B cell (primary cell): ENCODE results near the gene PDHX. TPM values are rescaled to one million over a fixed set of nuclear protein-coding genes. Genes with fewer than 3 reads are reported as not detected.

ENCODE experiments used
- ATAC-seq: fragments of 200-7000 bp; cut with Tn5 transposase; one replicate; pipeline ENCODE4 v1.10.0; 2021; ENCODE audit warnings: low read depth, mild to moderate bottlenecking, moderate number of reproducible peaks, moderate library complexity
- CTCF ChIA-PET: fragments of 350-600 bp; sonication (Branson Sonifier 250); formaldehyde crosslinking; loops from one replicate; lab custom pipeline; 2021; ENCODE audit warnings: antibody characterized with exemption, inconsistent platforms; lab: Charles Lee
- POLR2A ChIA-PET: fragments of 350-600 bp; sonication (Branson Sonifier 250); formaldehyde crosslinking; loops from one replicate; lab custom pipeline; 2021; ENCODE audit warnings: antibody characterized with exemption; lab: Charles Lee
- DNase-seq: peaks from one replicate; pipeline ENCODE4 v3.0.0; 2013
- H2AFZ ChIP-seq: 2 replicates; pipeline ENCODE4 v1.6.1; 2012; ENCODE audit warnings: mild to moderate bottlenecking, low read depth, low read length; ENCODE audit not compliant: insufficient read depth, poor library complexity, severe bottlenecking
- H3K27ac ChIP-seq, 2 donors: 1 replicate in 1 of 2; 2 replicates in 1 of 2; pipeline ENCODE4 v1.5.1; 2012 to 2013; ENCODE audit warnings: low read length in 2 of 2, mild to moderate bottlenecking in 2 of 2, moderate library complexity in 1 of 2
- H3K27me3 ChIP-seq, 4 experiments: fragments of 200-600 bp in 1 of 4; sonication (generic) in 1 of 4; replicated peaks in 1 of 4; 1 replicate in 2 of 4; 2 replicates in 2 of 4; pipeline versions ENCODE4 v1.6.1 to v1.7.0; 2013 to 2016; ENCODE audit warnings: low read length in 3 of 4, mild to moderate bottlenecking in 2 of 4, mixed read lengths in 1 of 4, moderate library complexity in 1 of 4; ENCODE audit not compliant: insufficient read depth in 4 of 4, control insufficient read depth in 3 of 4; ENCODE audit errors: control extremely low read depth in 1 of 4
- H3K36me3 ChIP-seq, 2 experiments: replicated peaks in 1 of 2; 1 replicate in 1 of 2; 2 replicates in 1 of 2; pipeline versions ENCODE4 v1.6.1 to v1.7.1; 2013; ENCODE audit warnings: low read length in 1 of 2; ENCODE audit not compliant: insufficient read depth in 2 of 2, control insufficient read depth in 1 of 2; ENCODE audit errors: control extremely low read depth in 1 of 2, extremely low read depth in 1 of 2
- H3K4me1 ChIP-seq, 2 donors: fragments of 200-600 bp in 1 of 2; sonication (generic) in 1 of 2; 1 replicate in 1 of 2; 2 replicates in 1 of 2; pipeline versions ENCODE4 v1.5.1 to v1.6.1; 2013 to 2017; ENCODE audit warnings: low read length in 2 of 2; ENCODE audit not compliant: control insufficient read depth in 2 of 2, insufficient read depth in 2 of 2
- H3K4me2 ChIP-seq: replicated peaks from 2 replicates; pipeline ENCODE3; 2012; ENCODE audit warnings: mild to moderate bottlenecking, low read depth, low read length; ENCODE audit not compliant: poor library complexity, severe bottlenecking
- H3K4me3 ChIP-seq, 5 experiments: fragments of 200-600 bp in 1 of 5; sonication (generic) in 1 of 5; 1 replicate in 3 of 5; 2 replicates in 2 of 5; pipeline versions ENCODE4 v1.5.1 to v1.7.0; 2011 to 2016; ENCODE audit warnings: low read length in 4 of 5, mild to moderate bottlenecking in 4 of 5, low read depth in 2 of 5, control low read depth in 1 of 5, moderate library complexity in 1 of 5; ENCODE audit not compliant: insufficient read depth in 1 of 5; ENCODE audit errors: control extremely low read depth in 1 of 5, extremely low read depth in 1 of 5
- H3K79me2 ChIP-seq: fragments of 200-600 bp; sonication (generic); one replicate; pipeline ENCODE4 v1.6.0; 2016; ENCODE audit warnings: low read length; ENCODE audit not compliant: control insufficient read depth, insufficient read depth
- H3K9ac ChIP-seq: fragments of 200-600 bp; sonication (generic); 2 replicates; pipeline ENCODE4 v1.6.1; 2017; ENCODE audit warnings: mild to moderate bottlenecking, low read length, moderate library complexity
- H3K9me3 ChIP-seq, 3 donors: one replicate each; pipeline versions ENCODE4 v1.6.1 to v1.7.1; 2013; ENCODE audit warnings: low read length in 2 of 3; ENCODE audit not compliant: control insufficient read depth in 2 of 3, insufficient read depth in 1 of 3; ENCODE audit errors: control extremely low read depth in 1 of 3
- H4K20me1 ChIP-seq: 2 replicates; pipeline ENCODE4 v1.6.0; 2012; ENCODE audit warnings: mild to moderate bottlenecking, low read length; ENCODE audit not compliant: insufficient read depth, control insufficient read depth, poor library complexity, severe bottlenecking
- H3K27ac Mint-ChIP-seq: one replicate; pipeline ENCODE4 v1.8.0; 2021; ENCODE audit warnings: mixed read lengths
- H3K27me3 Mint-ChIP-seq: one replicate; pipeline ENCODE4 v1.8.0; 2021; ENCODE audit warnings: mixed read lengths
- H3K4me1 Mint-ChIP-seq: one replicate; pipeline ENCODE4 v1.8.0; 2021; ENCODE audit warnings: mixed read lengths
- H3K4me3 Mint-ChIP-seq: one replicate; pipeline ENCODE4 v1.8.0; 2021; ENCODE audit warnings: mixed read lengths
- H3K9me3 Mint-ChIP-seq: one replicate; pipeline ENCODE4 v1.8.0; 2022; ENCODE audit warnings: mixed read lengths; ENCODE audit not compliant: insufficient read depth
- EZH2 ChIP-seq: IDR thresholded peaks from 2 replicates; pipeline ENCODE4 v1.6.1; 2012; ENCODE audit warnings: borderline replicate concordance, low read depth, mild to moderate bottlenecking, moderate library complexity, low read length; ENCODE audit not compliant: insufficient read depth, poor library complexity, severe bottlenecking
- WGBS: methylation state at CpG from one replicate; pipeline ENCODE4 v1.1.5; 2013; ENCODE audit warnings: missing lambda C conversion rate; ENCODE audit not compliant: insufficient coverage; 5-methylcytosine and 5-hydroxymethylcytosine counted together
- intact Hi-C: fragments of 100-400 bp; cut with micrococcal nuclease; formaldehyde crosslinking; loops from one replicate; pipeline ENCODE4 v1.10.0; 2022
- polyA plus RNA-seq: library from polyadenylated mRNA; depleted of rRNA; stranded (reverse); fragments of >200 nt; gene quantifications from 2 replicates; pipeline ENCODE4 v1.2.3, GENCODE V29; 2012
- total RNA-seq, 2 donors: library from RNA; stranded (reverse); fragments of 120-200 nt in 1 of 2; gene quantifications; 1 replicate in 1 of 2; 2 replicates in 1 of 2; pipeline versions ENCODE4 v1.2.3 to v1.2.4, GENCODE V29; 2013 to 2022
- TF ChIP-seq, protein P1 (sequence below): fragments of 200-600 bp; IDR thresholded peaks from one replicate; pipeline ENCODE4 v1.8.0; 2022; ENCODE audit warnings: antibody characterized with exemption, mild to moderate bottlenecking

PDHX gene
- total and polyA plus RNA-seq, 2 donors (not counting 1 experiment from before 2014, with no cell fraction given), result 6.2 to 35.4 TPM

DNA sequence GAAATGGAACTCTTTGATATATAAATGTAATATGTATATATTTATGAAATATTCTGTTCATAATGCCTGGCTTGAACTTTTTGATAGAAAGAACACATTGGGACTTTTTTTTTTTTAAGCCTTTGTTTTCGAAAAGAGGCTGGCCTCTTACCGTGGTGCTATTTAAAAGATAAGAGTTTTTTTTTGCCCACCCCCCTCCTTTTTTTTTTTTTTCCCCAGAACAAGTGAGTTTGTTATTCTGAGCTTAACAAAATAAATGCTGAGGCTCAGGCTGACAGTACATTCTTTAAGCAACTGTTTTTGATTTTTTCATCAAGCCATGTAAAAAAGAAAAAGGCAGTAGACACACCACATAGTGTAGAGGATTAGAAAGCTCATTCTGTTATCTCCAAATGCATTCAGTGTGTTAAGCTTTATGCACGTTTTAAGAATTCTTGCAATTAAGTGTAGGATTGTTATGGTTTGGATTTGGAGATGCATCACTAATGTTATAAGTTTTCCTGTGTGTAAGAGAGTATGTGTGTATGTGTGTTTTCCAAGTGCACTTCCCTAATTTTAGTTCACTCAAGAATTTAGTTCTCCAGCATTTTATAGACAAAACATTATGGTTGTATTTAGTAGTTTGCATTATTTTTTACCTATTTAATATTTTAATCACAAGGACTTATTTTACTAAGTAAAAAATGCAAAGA, 12.0 kb downstream of the PDHX start:
- CTCF ChIA-PET, result interaction anchor here (0.7 to 10.1 kb wide), 8 partner anchors 10 to 557 kb away, joined by 3 to 248 read pairs (median 4); no protein-coding TSS in a partner anchor
- H3K4me1 ChIP-seq, result no peaks in the 10 kb centered on the region
- H3K9ac ChIP-seq, result no peak overlapping the region
- POLR2A ChIA-PET, result interaction anchor here (0.7 kb wide), 1 partner anchor 471 kb away, joined by 4 read pairs; no protein-coding TSS in a partner anchor
- Mint-ChIP-seq H3K4me1 (peaks cover 15% of the 10 kb centered on the region), H3K9me3 (no peaks in the 10 kb centered on the region), H3K27ac (no peak overlapping the region), H3K4me3 (no peak overlapping the region), H3K27me3 (no peaks in the 10 kb centered on the region)
- H3K9me3 ChIP-seq, result no peaks in the 10 kb centered on the region
- no peak for ATAC-seq
- no peak overlapping the region for H3K4me2 ChIP-seq
- no peak overlapping the region for H2AFZ ChIP-seq
- H3K36me3 ChIP-seq, result peaks cover 0 to 15% of the 10 kb centered on the region in 2 experiments
- TF ChIP-seq, protein P1, sequence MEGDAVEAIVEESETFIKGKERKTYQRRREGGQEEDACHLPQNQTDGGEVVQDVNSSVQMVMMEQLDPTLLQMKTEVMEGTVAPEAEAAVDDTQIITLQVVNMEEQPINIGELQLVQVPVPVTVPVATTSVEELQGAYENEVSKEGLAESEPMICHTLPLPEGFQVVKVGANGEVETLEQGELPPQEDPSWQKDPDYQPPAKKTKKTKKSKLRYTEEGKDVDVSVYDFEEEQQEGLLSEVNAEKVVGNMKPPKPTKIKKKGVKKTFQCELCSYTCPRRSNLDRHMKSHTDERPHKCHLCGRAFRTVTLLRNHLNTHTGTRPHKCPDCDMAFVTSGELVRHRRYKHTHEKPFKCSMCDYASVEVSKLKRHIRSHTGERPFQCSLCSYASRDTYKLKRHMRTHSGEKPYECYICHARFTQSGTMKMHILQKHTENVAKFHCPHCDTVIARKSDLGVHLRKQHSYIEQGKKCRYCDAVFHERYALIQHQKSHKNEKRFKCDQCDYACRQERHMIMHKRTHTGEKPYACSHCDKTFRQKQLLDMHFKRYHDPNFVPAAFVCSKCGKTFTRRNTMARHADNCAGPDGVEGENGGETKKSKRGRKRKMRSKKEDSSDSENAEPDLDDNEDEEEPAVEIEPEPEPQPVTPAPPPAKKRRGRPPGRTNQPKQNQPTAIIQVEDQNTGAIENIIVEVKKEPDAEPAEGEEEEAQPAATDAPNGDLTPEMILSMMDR, result no peak
- TF ChIP-seq EZH2, result no peak
- no peaks in the 10 kb centered on the region for H3K27me3 ChIP-seq
- intact Hi-C loops, result loop anchor here (5.0 kb wide), 2 partner anchors 69 to 484 kb away; no protein-coding TSS in a partner anchor
- H3K79me2 ChIP-seq, result peaks cover 65% of the 10 kb centered on the region
- H4K20me1 ChIP-seq, result peaks cover 35% of the 10 kb centered on the region
- 83% methylated on average over 1 of the region's 3 CpGs for WGBS
- no peak for DNase-seq
- H3K4me3 ChIP-seq, result no peak overlapping the region
- no peak overlapping the region for H3K27ac ChIP-seq

DNA sequence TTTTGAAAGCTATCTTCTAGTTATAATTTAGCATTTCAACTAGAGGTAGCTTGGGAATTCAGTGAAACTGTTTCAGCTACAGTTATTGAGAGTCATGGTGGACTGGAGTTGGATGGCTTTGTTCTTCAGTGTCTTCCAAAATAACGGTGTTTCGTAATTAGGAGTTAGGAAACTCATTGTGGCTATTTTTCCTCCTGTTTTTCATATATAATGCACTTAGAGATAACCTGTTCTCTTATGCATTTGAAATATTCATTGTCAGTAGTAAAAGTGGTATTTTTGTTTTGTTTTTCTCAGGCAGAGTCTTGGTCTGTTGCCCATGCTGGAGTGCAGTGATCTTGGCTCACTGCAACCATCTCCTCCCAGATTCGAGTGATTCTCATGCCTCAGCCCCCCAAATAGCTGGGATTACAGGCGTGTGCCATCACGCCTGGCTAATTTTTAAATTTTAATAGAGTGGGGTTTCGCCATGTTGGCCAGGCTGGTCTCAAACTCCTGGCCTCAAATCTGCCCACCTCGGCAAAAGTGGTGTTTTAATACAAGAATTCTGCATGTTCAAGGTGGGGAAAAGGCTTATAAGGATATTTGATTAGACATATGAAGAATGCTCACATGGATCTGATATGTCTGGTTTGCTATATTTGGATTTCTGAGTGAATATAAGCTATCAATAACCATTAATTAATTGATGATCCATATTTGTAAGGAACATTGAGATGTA, 12.7 kb downstream of the PDHX start:
- POLR2A ChIA-PET, result no interaction called here

More for the DNA sequence above, 12.7 kb downstream of the PDHX start:
- H3K9ac ChIP-seq, result no peak overlapping the region
- Mint-ChIP-seq H3K27ac (no peak overlapping the region), H3K27me3 (no peaks in the 10 kb centered on the region), H3K9me3 (no peaks in the 10 kb centered on the region), H3K4me3 (no peak overlapping the region), H3K4me1 (peaks cover 11% of the 10 kb centered on the region)
- 100% methylated on average over 5 of the region's 7 CpGs for WGBS
- peaks cover 0 to 17% of the 10 kb centered on the region in 2 experiments for H3K36me3 ChIP-seq
- peaks cover 65% of the 10 kb centered on the region for H3K79me2 ChIP-seq
- no peak overlapping the region for H2AFZ ChIP-seq
- H3K4me2 ChIP-seq, result no peak overlapping the region
- ATAC-seq, result no peak
- H3K9me3 ChIP-seq, result no peaks in the 10 kb centered on the region
- no peak overlapping the region for H3K27ac ChIP-seq
- no peaks in the 10 kb centered on the region for H3K27me3 ChIP-seq
- no peaks in the 10 kb centered on the region for H3K4me1 ChIP-seq
- CTCF ChIA-PET, result interaction anchor here (0.6 to 10.1 kb wide), 9 partner anchors 10 to 556 kb away, joined by 3 to 248 read pairs (median 4); no protein-coding TSS in a partner anchor
- no peak for DNase-seq
- H3K4me3 ChIP-seq, result no peak overlapping the region
- intact Hi-C loops, result loop anchor here (5.0 kb wide), 2 partner anchors 68 to 483 kb away; no protein-coding TSS in a partner anchor
- H4K20me1 ChIP-seq, result peaks cover 35% of the 10 kb centered on the region
- no peak for TF ChIP-seq EZH2
- TF ChIP-seq, protein P1, result no peak
